Measurements from ENCODE around the gene ACOT8. TPM values are rescaled to one million over a fixed set of nuclear protein-coding genes. Genes with fewer than 3 reads are reported as not detected.

Gene ACOT8
- total and polyA plus RNA-seq, 2 of the 8 experiments (the other 6 are each of a cell fraction or from before 2014, with no cell fraction given) = 37.6 to 88.8 TPM

GRCh38 chr20:45874576-45874975 is 17.4 kb upstream of the ACOT8 start:
- DNase-seq (ENCODE audit: low read depth in 1 of 2, low spot score in 2 of 2) (no peak), FAIRE-seq (no peak)
- Histone ChIP-seq H3K27ac (ENCODE audit: low read depth, low read length) (no peak overlapping the region), H2AK5ac (ENCODE audit: low read depth, low read length) (no peak overlapping the region), H2BK12ac (ENCODE audit: low read depth, low read length) (no peak overlapping the region), H2BK20ac (ENCODE audit: low read length) (no peak overlapping the region), H3K9me3 (ENCODE audit: insufficient read depth in 2 of 2, low read depth in 1 of 2, low read length in 1 of 2) (no peaks in the 10 kb centered on the region), H3K27me3 (replicated peaks in 1 of 4; ENCODE audit: control insufficient read depth in 3 of 4, extremely low read depth in 1 of 4, insufficient read depth in 3 of 4, low read length in 3 of 4) (no peaks in the 10 kb centered on the region), H3K4me1 (replicated peaks in 1 of 4; ENCODE audit: control insufficient read depth in 3 of 4, insufficient read depth in 4 of 4, low read length in 3 of 4) (no peaks in the 10 kb centered on the region), H3K4me3 (ENCODE audit: extremely low read depth in 1 of 4, insufficient read depth in 2 of 4, low read depth in 3 of 4, low read length in 4 of 4) (no peak overlapping the region), H4K5ac (ENCODE audit: insufficient read length, low read depth, low read length) (no peak overlapping the region), H3K14ac (ENCODE audit: insufficient read length) (no peak overlapping the region), H3K56ac (replicated peaks; ENCODE audit: insufficient read length, low read depth, low read length) (no peak overlapping the region), H3K23ac (ENCODE audit: insufficient read length) (no peak overlapping the region), H4K91ac (replicated peaks; ENCODE audit: insufficient read length, low read length) (no peak overlapping the region), H4K20me1 (replicated peaks in 1 of 2; ENCODE audit: control insufficient read depth in 1 of 2, insufficient read depth in 2 of 2, low read length in 2 of 2) (no peaks in the 10 kb centered on the region), H3K36me3 (ENCODE audit: control insufficient read depth in 2 of 4, insufficient read depth in 4 of 4, low read length in 3 of 4) (peaks cover 0 to 9% (median 7%) of the 10 kb centered on the region in 4 experiments; a peak in 6 of 8 replicates), H2BK120ac (replicated peaks; ENCODE audit: low read depth, low read length) (no peak overlapping the region), H3K9ac (replicated peaks in 1 of 4; ENCODE audit: extremely low read depth in 1 of 4, low read depth in 3 of 4, low read length in 3 of 4) (no peak overlapping the region), H4K8ac (ENCODE audit: extremely low read depth, insufficient read depth, low read length) (no peak overlapping the region), H3K4ac (replicated peaks; ENCODE audit: insufficient read length, low read depth, low read length) (no peak overlapping the region), H3K23me2 (ENCODE audit: low read depth, low read length) (no peaks in the 10 kb centered on the region), H3K4me2 (ENCODE audit: insufficient read depth in 1 of 2, low read depth in 2 of 2, low read length in 2 of 2) (no peak overlapping the region), H2BK5ac (ENCODE audit: low read depth, low read length) (no peak overlapping the region), H2AFZ (ENCODE audit: low read length) (no peak overlapping the region), H2BK15ac (ENCODE audit: low read length) (no peak overlapping the region), H3K79me1 (ENCODE audit: low read depth, low read length) (no peaks in the 10 kb centered on the region), H3K79me2 (ENCODE audit: control insufficient read depth in 1 of 2, insufficient read depth in 2 of 2, low read length in 2 of 2) (no peaks in the 10 kb centered on the region), H3K18ac (ENCODE audit: extremely low read depth, low read length) (no peak overlapping the region)
- WGBS, 2 experiments (ENCODE audit: extremely low coverage in 1 of 2, insufficient coverage in 1 of 2, insufficient read length in 1 of 2, insufficient replicate concordance in 2 of 2, low coverage in 1 of 2, low lambda C conversion rate in 2 of 2, missing lambda C conversion rate in 1 of 2) = 87% methylated on average over 4 of the region's 4 CpGs; no CpG with 5 or more reads in 1 of the 2 experiments
- TF ChIP-seq POU5F1 (IDR thresholded peaks at IDR 0.05; ENCODE audit: low read depth, low read length) = no peak
- TF ChIP-seq CHD2 (IDR thresholded peaks at IDR 0.05; ENCODE audit: low read length) = no peak
- TF ChIP-seq KDM4A (IDR thresholded peaks at IDR 0.05; ENCODE audit: low read depth, low read length, severe bottlenecking) = no peak
- no peak for TF ChIP-seq E2F6 (IDR thresholded peaks at IDR 0.05)
- ChIA-PET POLR2A (ENCODE audit: partially characterized antibody) (interaction anchor here (0.6 to 2.0 kb wide), 10 partner anchors 8 to 62 kb away, joined by 3 to 7 read pairs (median 4); partner anchors contain the start of genes NEURL2, PCIF1 and UBE2C), CTCF (ENCODE audit: partially characterized antibody) (interaction anchor here (0.6 to 1.8 kb wide), 6 partner anchors 10 to 95 kb away, joined by 3 to 5 read pairs (median 3); no protein-coding TSS in a partner anchor)

Data from H1 (cell line).